Measurements from ENCODE around the gene POLR2C. TPM values are rescaled to one million over a fixed set of nuclear protein-coding genes. Genes with fewer than 3 reads are reported as not detected.

POLR2C gene
- total RNA-seq, 2 donors from 2014 or later: 55.7 to 56.0 TPM

DNA sequence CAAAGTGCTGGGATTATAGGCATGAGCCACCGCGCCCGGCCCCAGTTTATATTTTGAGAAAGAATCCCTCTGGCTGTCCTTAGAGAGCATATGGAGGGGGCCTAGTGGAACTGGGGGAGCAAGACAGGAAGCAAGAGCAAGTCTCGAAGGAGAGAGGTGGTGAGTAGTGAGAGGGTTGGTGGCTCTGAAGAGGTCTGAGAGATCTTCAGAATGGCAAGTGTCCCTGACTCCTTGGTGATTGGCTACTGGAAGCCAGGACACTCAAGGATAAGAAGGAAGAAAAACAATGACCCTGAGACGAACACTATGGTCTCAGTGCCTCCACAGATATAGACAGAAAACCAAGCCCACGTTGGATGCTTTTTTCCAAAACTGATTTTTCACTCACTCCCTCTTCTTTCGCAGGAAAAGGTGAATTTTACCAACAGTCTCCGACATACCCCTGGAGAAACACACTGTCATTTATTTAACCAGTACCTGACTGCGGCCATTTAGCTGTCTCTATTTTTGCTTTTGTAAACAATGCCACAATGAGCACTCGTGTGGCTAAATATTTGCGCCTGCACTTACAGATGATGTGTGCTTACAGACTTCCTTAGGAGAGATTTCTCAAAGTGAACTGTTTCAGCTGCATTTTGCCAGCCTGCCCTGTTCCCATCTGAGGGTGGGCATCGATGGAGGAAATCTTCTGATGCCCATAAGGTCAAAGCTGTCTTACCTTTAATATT is 39.7 kb downstream of the POLR2C start:
- Histone ChIP-seq H3K9me3 (no peaks in the 10 kb centered on the region), H3K36me3 (no peaks in the 10 kb centered on the region), H3K4me3 (no peak overlapping the region), H3K27ac (no peak overlapping the region), H3K4me1 (no peaks in the 10 kb centered on the region), H3K9ac (ENCODE audit: low read depth in 2 of 2, low read length in 2 of 2) (no peak overlapping the region), H3K27me3 (no peaks in the 10 kb centered on the region)
- intact Hi-C loops (cut with DNase I): no loop called here
- TF ChIP-seq CTCF (IDR thresholded peaks at IDR 0.05): no peak
- no peak for DNase-seq

- Histone ChIP-seq H3K4me1 (no peaks in the 10 kb centered on the region), H3K9ac (ENCODE audit: low read depth in 2 of 2, low read length in 2 of 2) (no peak overlapping the region), H3K36me3 (no peaks in the 10 kb centered on the region), H3K4me3 (no peak overlapping the region), H3K27ac (no peak overlapping the region), H3K9me3 (no peaks in the 10 kb centered on the region), H3K27me3 (no peaks in the 10 kb centered on the region)
- DNase-seq: no peak
- intact Hi-C loops (cut with DNase I): no loop called here
- no peak for TF ChIP-seq CTCF (IDR thresholded peaks at IDR 0.05)
These were observed 40.9 kb downstream of the POLR2C start for GRCh38 chr16:57503366-57503765.

GRCh38 chr16:57504001-57504400 is 41.5 kb downstream of the POLR2C start:
- Histone ChIP-seq H3K36me3 (no peaks in the 10 kb centered on the region), H3K4me3 (no peak overlapping the region), H3K27ac (no peak overlapping the region), H3K27me3 (no peaks in the 10 kb centered on the region), H3K9ac (ENCODE audit: low read depth in 2 of 2, low read length in 2 of 2) (no peak overlapping the region), H3K9me3 (no peaks in the 10 kb centered on the region), H3K4me1 (no peaks in the 10 kb centered on the region)
- TF ChIP-seq CTCF (IDR thresholded peaks at IDR 0.05): no peak
- no peak for DNase-seq
- intact Hi-C loops (cut with DNase I): no loop called here

DNA sequence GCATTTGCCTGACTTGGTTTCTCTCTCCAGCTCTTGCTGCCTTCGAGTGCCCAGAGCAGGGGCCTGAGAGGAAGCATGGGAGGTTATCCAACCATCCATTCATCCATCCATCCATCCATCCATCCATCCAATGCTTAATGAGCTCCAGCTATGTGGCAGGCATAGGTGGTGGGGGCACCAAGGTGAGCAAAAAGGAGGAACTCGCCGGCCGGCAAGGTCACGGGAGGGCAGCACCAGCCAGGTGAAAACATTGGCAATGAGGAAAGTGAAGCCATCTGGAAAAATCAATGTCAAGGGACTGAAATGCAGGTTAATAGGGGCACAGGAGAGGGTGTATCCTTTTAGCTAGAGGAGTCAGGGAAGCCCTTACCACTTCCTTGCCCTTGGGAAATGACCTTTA is 42.0 kb downstream of the POLR2C start:
- no peak overlapping the region for H3K4me3 ChIP-seq
- intact Hi-C loops (cut with DNase I): no loop called here
- DNase-seq: no peak
- TF ChIP-seq CTCF (IDR thresholded peaks at IDR 0.05): no peak
- no peaks in the 10 kb centered on the region for H3K27me3 ChIP-seq
- H3K9me3 ChIP-seq: no peaks in the 10 kb centered on the region
- H3K4me1 ChIP-seq: no peaks in the 10 kb centered on the region
- no peak overlapping the region for H3K27ac ChIP-seq
- no peak overlapping the region for H3K9ac ChIP-seq (ENCODE audit: low read depth in 2 of 2, low read length in 2 of 2)
- H3K36me3 ChIP-seq: no peaks in the 10 kb centered on the region

- no peaks in the 10 kb centered on the region for H3K27me3 ChIP-seq
- H3K4me3 ChIP-seq: no peak overlapping the region
- intact Hi-C loops (cut with DNase I): no loop called here
- no peak for TF ChIP-seq CTCF (IDR thresholded peaks at IDR 0.05)
- H3K27ac ChIP-seq: no peak overlapping the region
- no peak for DNase-seq
- H3K9me3 ChIP-seq: no peaks in the 10 kb centered on the region
- no peaks in the 10 kb centered on the region for H3K36me3 ChIP-seq
- H3K4me1 ChIP-seq: no peaks in the 10 kb centered on the region
- no peak overlapping the region for H3K9ac ChIP-seq (ENCODE audit: low read depth in 2 of 2, low read length in 2 of 2)
These were observed 42.7 kb downstream of the POLR2C start for GRCh38 chr16:57505169-57505568.

All from colonic mucosa (tissue), 4 donors.